SH-SY5Y (cell line): Measurements from ENCODE around the gene GLDN.

Source experiments
- GATA2 ChIP-seq: IDR thresholded peaks from 2 replicates; pipeline ENCODE4 v1.6.1; 2011; ENCODE audit warnings: mild to moderate bottlenecking, low read depth, low read length
- GATA3 ChIP-seq: IDR thresholded peaks from 2 replicates; pipeline ENCODE4 v1.6.1; 2011; ENCODE audit warnings: low read depth, mild to moderate bottlenecking, low read length, moderate library complexity

GRCh38 chr15:51335538-51336410 is 5.7 kb upstream of the GLDN start:
- no peak for TF ChIP-seq GATA3
- TF ChIP-seq GATA2, result no peak
